ENCODE measurements around the gene EPS15.

The EPS15 gene

GRCh38 chr1:51519048-51519864 is at the start of gene EPS15 (continued):
- TF ChIP-seq KLF17 (tag by site-specific recombination; IDR thresholded peaks at IDR 0.05) (no peak; the same call in 1 of the 2 replicates), ZNF777 (tag by site-specific recombination; IDR thresholded peaks at IDR 0.05; ENCODE audit: borderline replicate concordance) (no peak), ZNF580 (tag by site-specific recombination; IDR thresholded peaks at IDR 0.05) (peak; percentile 94), ZNF184 (tag by site-specific recombination; IDR thresholded peaks at IDR 0.05) (peak; percentile 62; the same call in 1 of the 2 replicates), ZNF394 (tag by site-specific recombination; IDR thresholded peaks at IDR 0.05; ENCODE audit: borderline replicate concordance) (0 out of 2 replicates have a peak, but pooled peaks have one; percentile 15), ZNF692 (tag by site-specific recombination; IDR thresholded peaks at IDR 0.05) (peak; percentile 49), ZNF18 (tag by site-specific recombination; IDR thresholded peaks at IDR 0.05) (no peak), SP3 (tag by site-specific recombination; IDR thresholded peaks at IDR 0.05) (peak; percentile 59), REPIN1 (tag by site-specific recombination; IDR thresholded peaks at IDR 0.05; ENCODE audit: low read depth) (peak; percentile 85; the same call in 1 of the 2 replicates), ZNF510 (tag by site-specific recombination; IDR thresholded peaks at IDR 0.05; ENCODE audit: insufficient replicate concordance) (peak; percentile 18), ZNF561 (tag by site-specific recombination; IDR thresholded peaks at IDR 0.05; ENCODE audit: borderline replicate concordance) (no peak), ZSCAN4 (tag by site-specific recombination; IDR thresholded peaks at IDR 0.05) (no peak), ZNF624 (tag by site-specific recombination; IDR thresholded peaks at IDR 0.05) (no peak), ZNF146 (tag by site-specific recombination; IDR thresholded peaks at IDR 0.05) (no peak), ZNF449 (tag by site-specific recombination; IDR thresholded peaks at IDR 0.05) (peak; percentile 23; the same call in 1 of the 2 replicates), ZBTB8A (tag by site-specific recombination; IDR thresholded peaks at IDR 0.05) (peak; percentile 94), SP7 (tag by site-specific recombination; IDR thresholded peaks at IDR 0.05) (peak; percentile 68; the same call in 1 of the 2 replicates), KLF8 (tag by site-specific recombination; IDR thresholded peaks at IDR 0.05) (peak; percentile 50; the same call in 1 of the 2 replicates), ZNF626 (tag by site-specific recombination; IDR thresholded peaks at IDR 0.05) (0 out of 2 replicates have a peak, but pooled peaks have one; percentile 13), PATZ1 (tag by site-specific recombination; IDR thresholded peaks at IDR 0.05) (peak; percentile 56), BCL11B (tag by site-specific recombination; IDR thresholded peaks at IDR 0.05; ENCODE audit: low read depth) (peak; percentile 45; the same call in 1 of the 2 replicates), ZEB2 (tag by site-specific recombination; IDR thresholded peaks at IDR 0.05) (0 out of 2 replicates have a peak, but pooled peaks have one; percentile 6), PRDM10 (tag by site-specific recombination; IDR thresholded peaks at IDR 0.05) (peak; percentile 41; the same call in 1 of the 2 replicates)
